ENCODE results near the gene TMEFF2. TPM values are rescaled to one million over a fixed set of nuclear protein-coding genes. Genes with fewer than 3 reads are reported as not detected.
A peak's percentile ranks its signal among the peaks of the same experiment; 100 is the strongest.
"Not testable (repeated sequence)": the region's sequence is repeated elsewhere in the genome, so short reads cannot be mapped to it uniquely, and the experiment has no call there.

Gene TMEFF2
- total and polyA plus RNA-seq, 2 experiments from 2014 or later = 1.7 to 2.2 TPM

GRCh38 chr2:192137451-192137850 lies 57.3 kb downstream of the TMEFF2 start (continued):
- TF ChIP-seq ZNF462 (CRISPR knock-in tag; IDR thresholded peaks at IDR 0.05) (no peak), ETS1 (IDR thresholded peaks at IDR 0.05) (no peak), STAT1 (IDR thresholded peaks at IDR 0.05; ENCODE audit: unreplicated experiment) (no peak), EZH2 (IDR thresholded peaks at IDR 0.05; ENCODE audit: low read depth, unreplicated experiment) (no peak), CREB1 (CRISPR knock-in tag; IDR thresholded peaks at IDR 0.05; ENCODE audit: low read depth) (no peak), NANOG (IDR thresholded peaks at IDR 0.05; ENCODE audit: borderline replicate concordance) (no peak)

- not testable (repeated sequence) for H3K79me2 ChIP-seq (replicated peaks; ENCODE audit: insufficient read depth); H3F3A ChIP-seq (replicated peaks; ENCODE audit: low read depth); ATAC-seq; H3K27ac Mint-ChIP-seq; H3K36me3 ChIP-seq (ENCODE audit: insufficient read depth); H3K4me3 Mint-ChIP-seq; H2AFZ ChIP-seq; H4K20me1 ChIP-seq (replicated peaks; ENCODE audit: insufficient read depth); DNase-seq (ENCODE audit: low spot score); H3K27me3 Mint-ChIP-seq (ENCODE audit: insufficient read depth, low read depth, poor library complexity); H3K27me3 ChIP-seq (ENCODE audit: insufficient read depth); H3K9me2 ChIP-seq (ENCODE audit: insufficient read depth); H3K4me3 ChIP-seq; H3K4me2 ChIP-seq; H3K36me3 Mint-ChIP-seq (ENCODE audit: low read depth); H3K27ac ChIP-seq (ENCODE audit: low read depth); H3K9me3 Mint-ChIP-seq
- H3K4me1 Mint-ChIP-seq = peaks cover 41% of the 10 kb centered on the region
- peaks cover 33% of the 10 kb centered on the region for H3K4me1 ChIP-seq (ENCODE audit: insufficient read depth)
Measured at GRCh38 chr2:192132604-192133003, 62.1 kb downstream of the TMEFF2 start.

DNA sequence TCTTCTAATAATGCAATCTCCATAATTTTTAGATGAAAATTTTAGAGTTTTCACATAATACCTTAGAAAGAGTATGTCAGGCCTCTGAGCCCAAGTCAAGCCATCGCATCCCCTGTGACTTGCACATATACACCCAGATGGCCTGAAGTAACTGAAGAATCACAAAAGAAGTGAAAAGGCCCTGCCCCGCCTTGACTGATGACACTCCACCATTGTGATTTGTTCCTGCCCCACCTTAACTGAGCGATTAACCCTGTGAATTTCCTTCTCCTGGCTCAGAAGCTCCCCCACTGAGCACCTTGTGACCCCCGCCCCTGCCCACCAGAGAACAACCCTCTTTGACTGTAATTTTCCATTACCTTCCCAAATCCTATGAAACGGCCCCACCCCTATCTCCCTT lies 64.4 kb downstream of the TMEFF2 start:
- H2AFZ ChIP-seq; H3K36me3 Mint-ChIP-seq (ENCODE audit: low read depth); ATAC-seq; H3K36me3 ChIP-seq (ENCODE audit: insufficient read depth); H3K4me3 Mint-ChIP-seq; H3K79me2 ChIP-seq (replicated peaks; ENCODE audit: insufficient read depth); H3K9me3 Mint-ChIP-seq; H3K4me3 ChIP-seq; H3K27me3 Mint-ChIP-seq (ENCODE audit: insufficient read depth, low read depth, poor library complexity); H4K20me1 ChIP-seq (replicated peaks; ENCODE audit: insufficient read depth); H3K27me3 ChIP-seq (ENCODE audit: insufficient read depth); H3F3A ChIP-seq (replicated peaks; ENCODE audit: low read depth); H3K9me2 ChIP-seq (ENCODE audit: insufficient read depth); DNase-seq (ENCODE audit: low spot score): not testable (repeated sequence)
- Histone ChIP-seq H3K4me2 (0 out of 2 replicates have a peak overlapping the region, but pooled peaks have one; percentile 50), H3K27ac (ENCODE audit: low read depth) (peak overlapping the region; percentile 84), H3K4me1 (ENCODE audit: insufficient read depth) (peaks cover 24% of the 10 kb centered on the region)
- peaks cover 31% of the 10 kb centered on the region for H3K4me1 Mint-ChIP-seq
- peak overlapping the region; percentile 87; the same call in 1 of the 2 replicates for H3K27ac Mint-ChIP-seq
